Germinal center (tissue), 1 donor: ENCODE results near the gene RNF10.
"Not testable (repeated sequence)": the region's sequence is repeated elsewhere in the genome, so short reads cannot be mapped to it uniquely, and the experiment has no call there.

ENCODE experiments used
- DNase-seq: peaks from one replicate; pipeline ENCODE4 v3.0.0; 2012; ENCODE audit warnings: mixed read lengths, low spot score

The RNF10 gene

GRCh38 chr12:120580787-120581723, 46.9 kb downstream of the RNF10 start, which contains the start of gene POP5:
POP5 (minus strand) TSS chr12:120581402; CDS start chr12:120581362, 40 bp downstream.
- peak; percentile 94 for DNase-seq

DNA sequence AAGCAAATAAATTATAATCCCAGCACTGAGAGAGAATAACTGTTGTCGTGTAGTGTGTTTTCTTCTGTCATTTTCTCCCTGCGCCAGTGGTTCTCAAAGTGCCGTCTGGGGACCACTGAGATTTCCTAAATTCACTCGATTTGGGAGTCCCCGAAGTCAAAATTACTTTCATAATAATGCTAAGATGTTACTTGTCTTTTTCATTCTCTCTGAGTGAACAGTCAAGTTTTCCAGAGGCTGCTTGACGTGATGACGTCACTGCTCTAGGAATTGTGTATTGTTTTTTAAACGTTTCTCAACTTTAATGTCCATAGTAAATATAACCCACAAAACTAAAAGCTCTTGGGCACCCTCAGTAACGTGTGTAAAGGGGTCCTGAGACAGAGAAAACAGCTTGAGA, 47.8 kb downstream of the RNF10 start:
- no peak for DNase-seq

DNA sequence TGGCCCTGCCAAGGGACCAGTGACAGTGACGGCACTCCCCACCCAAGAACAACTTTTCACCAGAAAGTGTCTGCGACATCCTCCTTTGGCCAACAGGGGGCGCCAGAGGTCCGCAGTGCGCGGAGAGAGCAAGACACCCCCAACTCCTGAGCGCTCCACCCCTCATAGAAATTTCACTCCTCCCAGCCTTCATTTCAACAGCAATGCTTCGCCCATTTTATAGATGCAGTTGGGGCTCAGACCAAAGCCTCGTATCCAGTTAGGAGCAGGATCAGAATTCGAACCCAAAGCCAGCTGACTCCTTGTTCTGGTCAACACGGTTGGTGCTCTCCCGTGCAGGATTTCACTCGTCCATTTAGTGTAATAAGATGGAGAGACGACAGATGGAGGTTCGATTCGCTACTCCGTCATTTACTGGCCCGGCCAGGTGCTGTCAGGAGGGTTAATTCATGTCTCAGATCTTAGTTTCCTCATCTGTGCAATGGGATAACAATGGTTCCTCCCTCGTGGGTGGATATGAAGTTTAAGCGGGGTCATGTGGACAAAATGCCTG, 49.4 kb downstream of the RNF10 start:
- DNase-seq = peak; percentile 81

DNA sequence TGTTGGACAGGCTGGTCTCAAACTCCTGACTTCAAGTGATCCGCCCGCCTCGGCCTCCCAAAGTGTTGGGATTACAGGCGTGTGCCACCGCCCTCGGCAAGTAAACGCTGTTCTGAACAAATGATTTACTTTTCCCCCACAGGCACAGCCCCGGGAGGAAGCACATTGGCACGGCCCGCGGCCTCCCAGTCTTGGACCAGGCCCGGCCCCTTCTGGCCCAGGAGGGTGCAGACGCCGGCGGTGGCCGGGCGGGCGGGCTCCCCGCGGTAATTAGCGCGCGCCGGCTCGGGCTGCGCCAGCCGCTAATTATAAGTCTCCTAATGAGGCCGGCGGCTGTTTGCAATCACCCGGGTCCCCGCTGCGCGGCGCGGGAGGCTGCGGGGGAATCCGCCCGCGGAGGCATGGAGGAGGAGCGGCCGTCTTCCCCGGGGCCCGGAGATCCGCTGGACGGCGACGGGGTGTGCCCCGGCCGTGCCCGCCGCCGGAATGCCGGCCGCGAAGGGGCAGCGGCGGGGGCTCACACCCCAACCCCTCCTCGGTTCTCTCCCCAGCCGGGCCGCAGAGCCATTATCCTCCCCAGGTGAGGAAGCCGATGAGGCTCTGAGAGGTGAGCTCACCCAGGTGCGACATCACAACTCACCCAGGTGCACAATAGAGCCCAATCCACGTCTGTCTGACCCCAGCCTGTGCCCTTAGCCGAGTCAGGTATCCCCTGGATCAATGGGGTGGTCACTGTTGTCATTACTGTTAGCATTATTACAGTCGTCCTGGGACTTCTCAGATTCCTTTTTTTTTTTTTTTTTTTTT, 50.4 kb downstream of the RNF10 start:
- DNase-seq = peak; percentile 55

- DNase-seq = no peak
Measured at GRCh38 chr12:120586206-120586605, 52.0 kb downstream of the RNF10 start.

DNA sequence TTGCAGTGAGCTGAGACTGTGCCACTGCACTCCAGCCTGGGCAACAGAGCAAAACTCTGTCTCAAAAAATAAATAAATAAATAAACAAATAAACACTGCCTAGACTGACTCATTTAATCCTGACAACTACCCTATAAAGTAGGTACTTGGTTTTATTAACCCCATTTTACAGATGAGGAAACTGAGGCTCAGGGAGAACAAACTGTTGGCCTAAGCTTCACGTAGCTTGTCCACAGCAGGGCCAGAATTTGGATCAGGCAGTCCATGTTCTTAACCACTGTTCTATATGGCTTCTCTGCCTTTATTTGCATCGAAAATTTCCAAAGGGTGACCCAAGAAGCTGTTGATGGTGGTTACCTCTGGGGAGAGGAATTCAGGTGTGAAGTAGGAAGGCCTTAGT, 52.7 kb downstream of the RNF10 start:
- DNase-seq = no peak

DNA sequence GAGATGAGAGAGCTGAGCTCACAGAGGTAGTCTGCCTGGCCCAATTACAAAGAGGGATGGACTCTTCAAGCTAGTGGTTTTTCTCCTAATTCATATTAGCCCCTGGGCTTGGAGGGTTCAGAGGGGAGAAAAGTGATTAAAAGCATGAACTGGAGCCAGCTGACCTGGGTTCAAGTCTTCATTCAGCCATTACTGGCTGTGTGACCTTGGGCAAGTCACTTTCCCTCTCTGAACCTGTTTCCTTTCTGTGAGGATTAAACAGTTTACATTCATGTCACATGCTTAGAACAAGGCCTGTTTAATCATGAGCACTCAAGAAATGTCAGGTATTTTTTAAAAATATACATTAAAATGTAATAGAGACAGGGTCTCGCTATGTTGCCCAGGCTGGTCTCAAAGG, 54.2 kb downstream of the RNF10 start:
- DNase-seq = no peak

DNA sequence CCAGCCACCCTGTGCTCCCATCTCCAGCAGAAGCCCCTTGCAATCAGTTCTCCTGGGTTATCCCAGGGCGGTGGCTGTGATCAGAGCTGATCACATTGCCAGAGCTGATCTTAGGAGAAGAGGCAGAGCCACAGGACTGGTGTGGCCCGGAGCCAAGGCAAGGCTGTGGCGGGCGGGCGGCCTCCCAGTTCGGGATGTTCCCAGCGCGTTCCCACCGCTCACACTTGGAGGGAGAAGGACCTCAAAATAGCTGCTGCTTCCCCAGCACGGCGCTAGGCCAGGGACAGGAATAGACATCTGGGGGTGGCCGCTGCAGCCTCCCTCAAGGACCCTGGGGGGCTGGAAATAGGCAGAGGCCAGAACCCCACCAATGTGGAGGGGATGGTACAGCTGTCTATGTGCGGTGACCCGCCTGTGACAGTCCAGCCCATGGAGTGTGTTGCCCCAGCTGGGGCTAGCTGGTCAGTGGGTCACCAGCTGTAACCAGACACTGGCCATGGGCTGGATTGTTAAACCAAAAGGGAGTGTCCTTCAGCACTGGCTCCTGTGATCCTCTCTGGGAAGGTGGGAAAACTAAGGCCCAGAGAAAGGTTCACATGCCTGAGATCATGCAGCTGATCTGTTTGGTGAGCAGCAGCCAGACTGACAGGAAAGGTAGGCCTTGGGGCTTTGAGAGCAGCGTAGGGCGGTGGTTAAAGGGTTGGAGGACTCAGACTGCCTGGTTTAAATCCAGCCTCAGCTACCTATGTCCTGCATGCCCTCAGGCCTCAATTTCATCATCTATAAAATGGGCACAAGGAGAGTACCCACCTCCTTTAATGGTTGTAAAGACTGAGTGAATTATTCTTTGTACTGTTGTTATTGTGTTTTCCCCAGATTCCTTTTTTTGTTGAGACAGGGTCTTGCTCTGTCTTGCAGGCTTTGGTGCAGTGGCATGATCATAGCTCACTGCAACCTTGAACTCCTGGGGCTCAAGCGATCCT, 55.1 kb downstream of the RNF10 start:
- DNase-seq = no peak

DNA sequence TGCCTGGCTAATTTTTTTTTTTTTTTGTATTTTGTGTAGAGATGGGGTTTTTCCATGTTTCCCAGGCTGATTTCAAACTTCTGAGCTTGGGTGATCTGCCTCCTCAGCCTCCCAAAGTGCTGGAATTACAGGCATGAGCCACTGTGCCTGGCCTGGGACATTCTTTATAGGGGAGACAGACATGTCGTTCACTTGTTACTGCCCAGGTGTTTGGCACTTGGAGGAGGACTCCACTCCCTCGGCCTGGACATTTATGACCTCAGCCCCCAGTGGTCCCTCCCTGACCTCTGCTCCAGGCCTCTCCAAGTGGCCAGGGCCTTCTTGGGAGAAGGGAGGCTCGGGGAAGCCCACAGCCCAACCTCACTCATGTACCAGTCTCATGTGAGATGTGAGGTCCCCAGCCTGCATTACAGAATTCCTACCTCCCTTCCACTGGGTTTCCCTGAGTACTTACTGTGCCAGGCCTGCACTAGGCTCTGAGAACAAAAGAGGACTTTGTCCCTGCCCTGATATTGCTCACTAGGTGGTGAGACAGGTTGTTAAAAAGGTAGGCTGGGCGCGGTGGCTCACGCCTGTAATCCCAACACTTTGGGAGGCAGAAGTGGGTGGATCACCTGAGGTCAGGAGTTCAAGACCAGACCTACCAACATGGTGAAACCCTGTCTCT, 56.7 kb downstream of the RNF10 start:
- no peak for DNase-seq

DNA sequence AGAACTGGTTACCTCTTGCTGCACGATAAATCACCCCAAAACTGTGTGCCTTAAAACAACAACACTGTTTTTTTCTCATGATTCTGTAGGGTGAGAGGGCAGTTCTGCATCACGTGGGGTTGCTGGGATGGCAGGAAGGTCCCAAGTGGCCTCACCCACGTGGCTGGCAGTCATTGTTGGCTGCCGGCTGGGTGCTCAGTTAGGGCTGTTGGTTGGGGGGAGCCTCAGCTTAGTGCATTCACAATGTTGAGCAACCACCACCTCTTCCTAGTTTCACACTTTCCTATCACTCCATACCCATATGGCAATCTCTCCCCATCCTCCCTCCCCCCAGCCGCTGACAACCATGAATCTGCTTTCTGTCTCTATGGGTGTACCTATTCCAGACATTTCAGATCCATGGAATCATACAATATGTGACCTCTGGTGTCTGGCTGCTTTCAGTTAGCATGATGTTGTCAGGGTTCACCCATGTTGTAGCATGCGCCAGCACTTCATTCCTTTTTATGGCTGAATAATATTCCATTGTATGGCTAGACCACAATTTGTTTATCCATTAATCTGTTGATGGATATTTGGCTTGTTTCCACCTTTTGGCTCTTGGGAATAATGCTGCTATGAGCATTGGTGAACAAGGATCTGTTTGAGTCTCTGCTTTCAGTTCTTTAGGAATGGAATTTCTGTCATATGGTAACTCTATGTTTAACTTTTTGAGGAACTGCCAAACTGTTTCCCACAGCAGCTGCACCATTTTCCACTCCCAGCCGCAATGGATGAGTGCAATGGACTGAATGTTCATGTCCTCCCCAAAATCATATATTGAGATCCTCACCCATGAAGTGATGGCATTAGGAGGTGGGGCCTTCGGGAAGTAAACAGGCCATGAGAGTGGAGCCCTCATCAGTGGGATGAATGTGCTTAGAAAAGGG, 58.2 kb downstream of the RNF10 start:
- DNase-seq = no peak

DNA sequence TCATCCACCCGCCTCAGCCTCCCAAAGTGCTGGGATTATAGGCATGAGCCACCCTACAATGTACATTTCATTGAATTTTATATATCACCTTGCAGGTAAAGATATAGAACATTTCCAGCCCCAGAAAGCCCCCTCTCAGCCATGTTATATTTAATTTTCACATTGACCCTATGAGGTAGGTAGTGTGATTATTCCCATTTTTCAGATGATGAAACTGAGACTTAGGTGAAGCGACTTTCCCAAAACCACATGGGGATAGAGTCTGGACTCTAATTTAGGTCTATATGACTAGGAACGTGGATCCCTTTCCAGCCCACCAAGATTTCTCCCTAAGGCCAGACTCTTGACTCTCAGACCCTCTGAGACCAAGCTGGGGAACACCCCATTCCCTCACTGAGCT, 62.7 kb downstream of the RNF10 start:
- DNase-seq = no peak

- DNase-seq = no peak
Measured at GRCh38 chr12:120597861-120598260, 63.7 kb downstream of the RNF10 start.

DNA sequence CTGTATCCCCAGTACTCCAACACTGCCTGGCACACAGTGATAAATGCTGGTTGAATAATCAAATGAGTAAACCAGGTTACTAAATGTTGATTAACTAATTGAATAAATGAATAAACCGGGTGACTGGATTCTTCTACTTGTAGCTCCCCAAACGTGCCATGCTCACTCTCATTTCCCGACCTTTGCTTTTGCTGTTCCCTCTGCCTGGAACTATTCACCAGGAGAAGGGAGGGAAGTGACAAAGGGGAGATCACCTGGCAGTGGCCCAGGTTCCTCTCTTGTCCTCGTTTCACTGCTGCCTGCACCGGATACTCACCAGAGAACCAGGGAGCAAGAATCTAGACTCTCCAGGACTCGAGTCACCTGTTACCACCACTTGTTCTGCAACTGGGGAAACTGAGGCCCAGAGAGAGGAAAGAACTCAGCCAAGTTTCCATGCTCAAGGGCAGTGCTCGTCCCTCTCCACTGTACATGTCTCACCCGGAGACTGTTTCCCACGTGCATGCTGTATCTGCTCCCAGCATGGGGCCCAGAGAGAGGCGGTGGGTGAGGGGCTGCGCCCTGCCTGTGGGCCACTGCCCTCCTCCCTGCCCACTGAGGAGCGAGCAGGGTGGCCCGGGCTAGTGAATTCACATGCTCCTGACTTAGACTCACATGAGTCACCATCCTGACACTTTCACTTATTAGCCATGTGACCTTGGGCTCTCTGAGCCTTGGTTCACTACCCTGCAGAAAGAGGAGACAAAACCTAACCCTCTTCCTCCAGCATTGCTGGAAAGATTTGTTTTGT, 64.7 kb downstream of the RNF10 start:
- no peak for DNase-seq

DNA sequence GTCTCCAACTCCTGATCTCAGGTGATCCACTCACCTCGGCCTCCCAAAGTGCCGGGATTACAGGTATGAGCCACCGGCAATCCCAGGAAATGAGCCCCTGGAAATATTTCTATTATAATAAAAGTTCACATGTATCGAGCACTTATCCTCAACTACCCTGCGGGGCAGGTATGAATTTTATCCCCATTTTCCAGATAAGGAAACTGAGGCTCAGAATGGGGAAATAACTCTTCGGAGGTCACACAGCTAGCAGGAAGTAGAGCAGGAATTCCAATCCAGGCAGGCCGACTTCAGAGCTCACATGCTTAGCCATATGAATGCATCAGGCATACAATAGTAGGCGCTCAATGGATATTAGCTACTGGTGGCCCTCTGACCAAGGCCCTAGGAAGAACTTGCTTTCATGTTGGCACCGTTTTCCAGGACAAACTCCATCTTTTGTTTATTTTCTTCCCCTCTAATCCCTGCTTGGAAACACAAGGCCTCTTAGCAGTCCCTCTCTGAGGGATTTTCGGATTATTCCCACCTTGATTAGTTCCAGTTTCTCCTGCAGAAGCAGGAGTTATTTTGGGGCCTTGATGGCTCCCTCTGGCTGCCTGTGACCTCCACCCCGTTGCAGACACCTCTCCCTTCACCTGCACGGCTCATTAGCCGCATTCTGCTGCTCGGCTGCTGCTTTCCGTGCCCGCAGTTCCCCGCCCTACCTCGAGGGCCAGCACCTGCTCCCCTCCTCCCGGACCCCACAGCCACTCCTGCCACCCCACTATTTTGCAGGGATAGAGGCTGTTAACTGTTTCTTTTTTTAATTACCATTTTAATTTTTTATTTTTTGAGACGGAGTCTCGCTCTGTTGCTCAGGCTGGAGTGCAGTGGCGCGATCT, 65.8 kb downstream of the RNF10 start:
- DNase-seq = no peak

GRCh38 chr12:120602416-120602815, 68.3 kb downstream of the RNF10 start:
- DNase-seq = not testable (repeated sequence)

DNA sequence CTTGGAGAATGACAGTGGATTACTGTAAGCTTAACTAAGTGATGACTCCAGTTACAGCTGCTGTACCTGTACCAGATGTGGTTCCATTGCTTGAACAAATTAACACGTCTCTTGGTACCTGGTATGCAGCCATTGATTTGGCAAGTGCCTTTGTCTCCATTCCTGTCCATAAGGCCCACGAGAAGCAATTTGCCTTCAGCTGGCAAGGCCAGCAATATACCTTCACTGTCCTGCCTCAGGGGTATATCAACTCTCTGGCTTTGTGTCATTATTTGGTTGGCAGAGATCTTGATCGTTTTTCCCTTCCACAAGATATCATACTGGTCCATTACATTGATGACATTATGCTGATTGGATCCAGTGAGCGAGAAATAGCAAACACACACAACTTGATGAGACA, 76.4 kb downstream of the RNF10 start:
- DNase-seq = no peak

DNA sequence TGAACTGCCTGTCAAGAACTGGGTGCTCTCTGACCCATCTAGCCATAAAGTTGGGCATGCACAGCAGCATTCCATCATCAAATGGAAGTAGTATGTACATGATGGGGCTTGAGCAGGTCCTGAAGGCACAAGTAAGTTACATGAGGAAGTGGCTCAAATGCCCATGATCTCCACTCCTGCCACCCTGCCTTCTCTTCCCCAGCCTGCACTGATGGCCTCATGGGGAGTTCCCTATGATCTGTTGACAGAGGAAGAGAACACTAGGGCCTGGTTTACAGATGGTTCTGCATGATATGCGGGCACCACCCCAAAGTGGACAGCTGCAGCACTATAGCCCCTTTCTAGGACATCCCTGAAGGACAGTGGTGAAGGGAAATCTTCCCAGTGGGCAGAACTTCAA, 77.4 kb downstream of the RNF10 start:
- not testable (repeated sequence) for DNase-seq

GRCh38 chr12:120614848-120615247, 80.7 kb downstream of the RNF10 start:
- DNase-seq = no peak
